ENCODE measurements around the gene ZNF813.

- no peak for TF ChIP-seq POLR2A (IDR thresholded peaks at IDR 0.05)
- TF ChIP-seq CTCF (IDR thresholded peaks at IDR 0.05) = no peak
- TF ChIP-seq EP300 (IDR thresholded peaks at IDR 0.05; ENCODE audit: low read depth) = no peak
Observed at GRCh38 chr19:53537121-53537520, 69.6 kb downstream of the ZNF813 start.
